GM10847 (cell line): Measurements from ENCODE around the gene CASP7.

Experiments
- POLR2A ChIP-seq: IDR thresholded peaks from 2 replicates; pipeline ENCODE4 v1.6.1; 2011; ENCODE audit not compliant: insufficient read length; ENCODE audit errors: extremely low read depth

Gene CASP7

DNA sequence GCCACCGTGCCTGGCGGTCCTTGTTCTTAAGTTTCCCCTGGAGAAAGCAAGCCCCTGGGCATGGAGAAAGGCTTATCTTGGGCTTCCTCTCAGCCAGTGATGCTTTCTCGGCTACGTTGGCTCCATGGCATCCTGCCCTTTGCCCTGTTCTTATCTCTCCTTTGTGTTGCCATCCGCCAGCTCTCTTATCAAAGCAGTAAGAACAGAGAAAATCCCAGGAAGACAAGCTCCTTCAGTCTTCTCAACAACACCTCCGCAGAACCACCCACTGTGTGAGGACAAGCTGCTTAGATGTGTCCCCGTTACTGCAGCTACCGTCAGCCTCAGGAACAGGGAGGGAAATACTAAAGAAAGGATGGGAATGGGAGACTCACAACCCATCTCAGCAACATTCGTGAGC, 75.1 kb downstream of the CASP7 start:
- TF ChIP-seq POLR2A: no peak

- TF ChIP-seq POLR2A: no peak
These were observed 77.3 kb downstream of the CASP7 start for GRCh38 chr10:113756940-113757543.

DNA sequence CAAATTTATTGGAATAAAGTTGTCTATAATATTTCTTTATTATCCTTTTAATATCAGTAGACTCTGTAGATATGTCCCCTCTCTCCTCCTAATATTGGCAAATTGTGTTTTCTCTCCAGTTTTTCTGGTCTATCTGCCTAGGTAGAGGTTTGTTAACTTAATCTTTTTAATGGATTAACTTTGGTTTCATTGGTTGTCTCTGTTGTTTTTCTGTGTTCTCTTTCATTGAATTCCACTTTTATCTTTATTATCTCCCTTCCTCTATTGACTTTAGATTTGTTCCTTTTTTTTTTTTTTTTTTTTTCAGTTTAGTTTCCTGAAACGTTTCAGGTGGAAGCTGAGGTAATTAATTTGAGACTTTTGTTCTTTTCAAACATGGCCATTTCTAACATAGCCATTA, 82.4 kb downstream of the CASP7 start:
- no peak for TF ChIP-seq POLR2A

GRCh38 chr10:113764582-113764981, 84.9 kb downstream of the CASP7 start:
- TF ChIP-seq POLR2A: no peak

- no peak for TF ChIP-seq POLR2A
These were observed 86.2 kb downstream of the CASP7 start for GRCh38 chr10:113765910-113766309.

DNA sequence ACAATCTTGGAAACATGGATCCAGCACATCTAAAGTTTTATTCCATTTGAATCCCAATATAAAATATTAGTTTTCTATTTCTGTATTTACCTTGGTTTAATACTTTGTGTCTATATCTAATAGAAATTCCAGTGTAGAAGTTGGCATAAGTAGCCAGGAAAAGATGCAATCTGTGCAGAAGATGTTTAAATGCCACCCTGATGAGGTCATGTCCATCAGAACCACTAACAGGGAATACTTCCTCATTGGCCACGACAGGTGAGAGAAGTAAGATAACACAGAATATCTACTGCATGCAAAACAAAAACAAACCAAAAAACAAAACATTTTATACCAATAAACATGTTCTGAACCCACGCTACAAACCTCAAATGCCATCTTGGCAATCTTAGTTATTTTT, 87.5 kb downstream of the CASP7 start:
- TF ChIP-seq POLR2A: no peak

- no peak for TF ChIP-seq POLR2A
These were observed 90.6 kb downstream of the CASP7 start for GRCh38 chr10:113770346-113770745.

- TF ChIP-seq POLR2A: no peak
These were observed 96.1 kb downstream of the CASP7 start for GRCh38 chr10:113775686-113776294.

- no peak for TF ChIP-seq POLR2A
These were observed 96.8 kb downstream of the CASP7 start for GRCh38 chr10:113776553-113776952.
